Hematopoietic multipotent progenitor cell treated with erythropoietin and hydrocortisone succinate and interleukin-3 and kit ligand, for 8 days (in vitro differentiated cells): ENCODE results near the gene NHS.

Experiments
- DNase-seq: peaks from one replicate; pipeline ENCODE4 v3.0.0-alpha.2; 2015

Gene NHS

GRCh38 chrX:17456526-17456925 lies 81.5 kb downstream of the NHS start:
- DNase-seq = no peak

DNA sequence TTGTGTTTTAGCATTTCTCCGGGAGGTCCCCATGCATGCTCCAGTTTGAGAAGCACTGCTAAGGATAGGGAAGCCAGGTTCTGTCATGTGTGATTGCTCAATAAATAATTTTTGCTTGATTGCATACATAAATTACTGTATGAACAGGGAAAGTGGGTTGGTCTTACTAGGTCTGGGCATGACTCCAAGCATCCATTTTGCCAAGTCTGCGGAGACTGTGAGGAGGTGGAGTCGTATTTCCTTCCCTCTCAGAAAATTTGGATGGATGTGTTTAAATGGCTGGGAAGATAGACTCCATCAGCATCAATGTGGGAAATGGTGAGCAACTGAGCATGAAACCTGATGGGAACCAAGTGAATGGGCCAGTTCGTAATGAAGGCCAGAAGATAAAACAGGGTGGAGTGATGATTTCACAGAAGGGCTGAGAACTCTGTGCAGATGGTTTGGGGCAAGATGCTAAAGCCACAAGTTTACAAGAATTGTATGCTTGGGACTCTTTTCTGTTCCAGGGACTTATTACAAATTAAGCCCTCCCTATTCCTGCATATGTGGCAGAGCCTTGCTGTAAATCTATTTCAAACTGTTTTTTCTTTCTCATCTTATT lies 84.1 kb downstream of the NHS start:
- no peak for DNase-seq

GRCh38 chrX:17459661-17460060 lies 84.7 kb downstream of the NHS start:
- no peak for DNase-seq

DNA sequence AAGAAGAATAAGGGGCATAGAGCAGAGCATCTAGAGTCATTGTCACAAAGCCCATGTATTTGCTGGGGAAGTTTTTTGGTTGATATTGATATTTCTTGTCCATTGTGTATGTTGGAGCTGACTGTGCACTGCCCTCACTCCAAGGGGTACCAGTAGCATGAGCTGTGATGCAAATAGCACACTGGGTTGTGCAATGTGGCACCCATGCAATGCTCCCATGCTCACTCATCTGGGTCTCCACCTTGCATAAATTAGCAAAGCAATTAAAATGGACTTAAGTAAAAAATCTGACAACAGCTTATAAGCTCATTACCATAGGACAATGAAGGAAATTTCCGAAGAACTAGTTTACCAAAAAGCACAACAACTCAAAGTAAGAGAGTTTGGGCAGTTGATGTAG lies 87.9 kb downstream of the NHS start:
- DNase-seq = no peak

DNA sequence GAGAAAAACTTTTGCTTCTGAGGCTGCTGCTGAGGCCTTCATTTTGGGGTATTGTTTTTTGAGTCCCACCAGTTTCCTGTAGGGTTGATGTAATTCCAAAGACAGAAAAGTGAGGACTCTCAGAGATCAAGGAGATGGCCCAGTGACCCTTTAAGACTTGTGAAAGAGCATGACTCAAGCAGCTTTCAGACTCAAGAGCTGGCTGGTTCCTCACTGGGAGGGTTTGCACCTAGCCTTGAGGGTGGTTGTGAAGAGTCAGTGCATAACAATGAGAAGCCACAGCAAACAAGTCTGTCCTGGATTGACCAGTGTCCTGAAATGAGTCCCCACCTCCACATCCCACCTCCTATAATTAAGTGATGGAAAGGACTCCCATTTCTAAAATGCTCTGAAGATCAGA lies 89.2 kb downstream of the NHS start:
- DNase-seq = no peak

DNA sequence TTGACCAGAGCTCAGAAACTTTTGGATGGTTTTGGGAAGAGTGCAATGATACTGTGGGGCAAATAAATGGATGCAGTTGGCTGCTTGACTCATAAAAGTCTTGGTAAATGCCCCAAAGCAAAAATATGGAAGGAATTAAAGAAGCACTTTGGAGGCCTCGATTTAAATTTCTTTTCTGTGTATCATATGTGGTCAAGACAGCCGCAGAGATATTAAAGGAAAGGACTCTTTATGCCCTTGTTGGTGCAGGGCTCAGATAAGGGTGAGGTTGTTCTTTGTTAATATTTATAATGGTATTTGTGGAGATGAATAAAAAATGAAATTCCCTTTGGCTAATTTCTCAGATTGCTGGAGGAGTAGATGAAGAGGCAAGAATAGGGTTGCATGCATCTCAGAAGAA lies 90.2 kb downstream of the NHS start:
- no peak for DNase-seq

DNA sequence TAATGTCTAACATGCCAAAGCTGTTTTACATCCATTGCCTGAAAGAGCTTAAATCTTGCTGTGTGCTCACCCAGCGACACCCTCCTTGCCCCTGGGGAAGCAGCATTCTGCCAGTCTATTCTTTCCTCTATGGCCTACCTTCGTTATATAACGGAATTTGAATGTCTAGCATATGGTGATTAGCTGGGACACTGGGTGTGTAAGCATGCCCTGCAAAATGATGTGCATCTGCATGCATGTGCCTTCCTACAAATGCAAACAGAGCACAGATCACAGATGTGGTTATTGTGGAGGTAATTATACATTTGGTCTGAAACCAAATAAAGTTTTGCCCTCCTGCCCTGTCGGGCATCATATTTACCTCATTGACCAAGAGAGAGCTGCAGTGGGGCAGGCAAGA lies 90.8 kb downstream of the NHS start:
- no peak for DNase-seq

DNA sequence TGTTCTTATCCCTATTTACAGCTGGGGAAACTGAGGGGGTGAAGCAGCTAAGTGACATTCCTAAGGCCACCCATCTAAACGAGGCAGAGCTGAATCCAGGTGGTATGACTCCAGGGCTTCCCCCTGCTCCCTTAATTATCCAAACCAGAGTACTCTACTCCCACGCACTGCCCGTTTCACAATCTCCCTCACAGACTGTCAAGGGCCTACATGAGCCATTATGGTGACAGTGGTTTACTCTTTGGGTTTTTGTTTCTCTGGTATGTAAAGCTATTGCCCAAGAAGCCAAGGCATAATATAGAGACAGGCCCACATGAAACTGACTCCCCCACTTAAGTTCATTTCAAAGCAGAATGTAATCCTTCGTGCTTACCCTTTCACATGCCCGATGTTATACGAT lies 95.1 kb downstream of the NHS start:
- DNase-seq = no peak

DNA sequence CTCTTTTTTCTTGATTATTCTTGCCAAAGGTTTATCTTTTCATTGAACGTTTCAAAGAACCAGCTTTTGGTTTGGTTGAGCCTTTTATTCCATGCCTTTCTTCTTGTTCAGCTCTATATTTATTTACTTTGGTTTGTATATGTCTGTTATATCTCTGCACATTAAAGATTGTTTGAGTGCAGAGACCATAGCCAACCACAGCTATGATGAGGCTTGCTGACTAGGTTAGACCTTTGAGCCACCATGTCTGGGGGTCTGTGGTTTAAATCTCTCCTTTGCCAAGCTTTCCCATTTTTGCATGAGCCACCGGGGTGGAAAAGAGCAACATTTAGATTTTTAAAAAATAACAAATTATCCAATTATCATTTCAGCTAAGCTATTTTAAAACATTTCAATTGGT lies 96.1 kb downstream of the NHS start:
- no peak for DNase-seq

DNA sequence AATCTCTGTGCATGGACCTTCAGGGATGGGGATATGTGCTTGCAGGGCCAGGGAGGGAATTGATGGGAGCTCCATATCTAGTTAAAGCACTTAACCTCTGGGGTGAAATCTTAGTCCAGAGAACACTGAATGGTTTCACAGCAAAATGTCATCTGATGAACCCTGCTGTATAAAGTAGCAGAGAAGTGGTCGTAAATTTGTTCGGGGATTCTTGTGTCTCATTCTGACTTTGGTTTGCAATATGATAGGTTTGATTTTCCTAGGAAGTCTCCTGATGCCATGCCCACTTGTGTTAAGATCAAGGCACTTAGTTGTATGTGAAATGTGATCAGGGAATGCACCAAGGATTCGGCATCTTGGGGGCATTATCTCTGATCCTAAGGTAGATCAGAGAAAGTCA lies 96.9 kb downstream of the NHS start:
- DNase-seq = no peak

DNA sequence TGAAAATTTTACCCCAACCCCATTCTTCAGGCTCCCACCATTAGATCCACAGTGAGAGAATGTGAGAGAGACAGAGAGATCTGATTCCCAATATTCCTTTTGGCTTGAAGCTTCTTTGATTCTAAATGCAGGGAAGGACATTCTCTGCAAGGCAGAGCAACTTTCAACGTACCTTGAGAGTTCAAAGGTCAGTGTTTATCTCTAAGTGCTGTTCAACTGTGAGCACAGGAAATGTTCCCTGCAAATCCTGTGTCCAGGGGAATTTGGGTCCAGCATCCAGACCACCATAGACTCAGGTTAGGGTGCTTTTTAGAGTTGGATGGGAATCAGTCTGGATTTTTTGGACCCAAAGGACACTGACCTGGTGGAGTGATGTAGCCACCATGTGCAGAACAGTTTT lies 97.4 kb downstream of the NHS start:
- no peak for DNase-seq

DNA sequence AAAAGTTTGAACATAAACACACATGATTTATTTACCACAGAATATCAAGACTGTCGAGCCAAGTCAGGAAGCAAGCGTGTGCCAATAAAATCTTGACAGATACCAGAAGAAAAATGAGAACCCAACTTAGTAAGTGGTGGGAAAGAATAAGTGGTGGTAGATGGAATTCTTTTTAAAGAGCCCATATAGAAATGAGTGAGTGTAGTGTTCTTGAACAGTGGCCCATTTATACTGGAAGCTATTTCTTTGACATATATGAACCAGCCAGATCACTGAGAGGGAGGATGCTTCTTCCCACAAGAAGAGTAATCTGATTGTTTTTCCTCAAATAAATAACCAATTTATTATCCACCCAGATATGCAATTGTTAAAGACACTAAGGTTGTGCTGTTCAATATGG lies 98.0 kb downstream of the NHS start:
- no peak for DNase-seq

GRCh38 chrX:17474892-17475291 lies 99.9 kb downstream of the NHS start:
- DNase-seq = no peak

DNA sequence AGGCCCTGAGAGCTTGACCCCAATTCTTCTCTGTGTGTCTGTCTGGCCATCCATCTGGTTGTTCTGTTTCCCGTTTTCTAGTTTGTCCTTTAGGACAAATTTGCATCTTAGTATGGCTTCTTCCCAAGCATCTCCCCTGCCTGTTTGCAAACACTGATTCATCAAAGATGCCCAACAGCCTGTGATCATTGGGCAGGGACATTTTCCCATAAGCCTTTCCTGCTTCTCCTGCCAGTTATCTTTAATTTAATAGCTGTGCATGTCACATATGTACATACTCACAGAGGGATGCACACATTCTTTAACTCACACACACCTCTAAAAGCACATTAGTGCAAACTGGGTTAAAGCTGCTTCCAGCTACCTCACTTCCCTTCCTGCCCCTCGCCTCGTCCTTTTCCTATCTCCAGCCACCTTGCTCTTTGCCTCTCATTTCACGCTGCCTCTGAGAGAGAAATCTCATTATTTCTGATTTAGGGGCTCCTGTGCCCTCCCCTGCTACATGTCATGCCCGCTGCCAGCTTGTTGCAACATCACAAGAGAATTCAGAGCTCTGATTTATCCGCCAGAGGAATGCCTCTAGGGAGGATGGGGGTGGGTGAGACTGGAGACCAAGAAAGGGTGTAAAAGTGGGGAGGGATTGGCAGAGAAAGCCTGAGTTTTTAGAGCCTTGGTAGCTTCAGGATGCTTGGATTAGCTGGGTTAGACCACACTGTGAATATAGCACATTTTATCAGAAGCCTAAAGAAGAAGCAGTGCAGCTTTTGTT lies 100.6 kb downstream of the NHS start:
- no peak for DNase-seq

GRCh38 chrX:17476411-17476810 lies 101.4 kb downstream of the NHS start:
- DNase-seq = no peak

- DNase-seq = no peak
Observed at GRCh38 chrX:17481086-17481485, 106.1 kb downstream of the NHS start.

DNA sequence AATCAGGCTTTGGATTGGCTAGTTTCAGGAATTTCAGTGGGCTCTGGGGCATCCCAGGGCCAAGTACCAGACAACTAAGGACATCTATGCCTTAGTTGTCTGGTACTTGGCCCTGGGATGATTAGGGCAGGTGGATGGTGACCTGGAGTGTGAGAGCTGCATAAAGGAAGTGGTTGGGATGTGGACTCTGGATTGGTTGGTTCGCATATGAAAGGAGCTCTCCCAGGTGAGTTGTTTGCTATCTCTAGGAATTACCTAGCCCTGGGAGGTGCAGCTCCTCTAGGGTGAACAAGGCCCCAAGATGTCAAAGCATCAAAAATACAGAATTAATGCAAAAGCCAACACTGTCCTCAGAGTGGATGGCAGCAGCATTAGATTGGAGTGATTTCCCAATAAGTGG lies 109.6 kb downstream of the NHS start:
- DNase-seq = no peak

- no peak for DNase-seq
Observed at GRCh38 chrX:17485391-17485790, 110.4 kb downstream of the NHS start.

DNA sequence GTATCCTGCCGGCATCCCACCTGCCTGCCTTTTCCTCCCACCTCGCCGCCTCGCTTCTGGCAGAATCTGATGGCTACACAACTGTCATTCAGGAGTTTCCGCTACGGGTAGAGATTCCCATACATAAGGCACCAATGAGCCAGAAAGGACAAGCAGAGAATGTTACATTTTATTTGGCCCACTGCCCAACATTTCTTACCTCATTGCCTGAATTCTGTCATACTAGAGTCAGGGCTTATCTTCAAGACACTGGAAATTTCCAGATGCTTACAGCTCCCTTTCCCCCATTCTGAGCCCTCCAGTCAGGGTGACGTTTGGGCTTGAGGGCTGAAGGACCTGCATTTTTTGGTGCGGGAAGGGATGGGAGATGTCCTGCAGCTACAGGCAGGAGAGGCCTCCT lies 113.0 kb downstream of the NHS start:
- DNase-seq = no peak

DNA sequence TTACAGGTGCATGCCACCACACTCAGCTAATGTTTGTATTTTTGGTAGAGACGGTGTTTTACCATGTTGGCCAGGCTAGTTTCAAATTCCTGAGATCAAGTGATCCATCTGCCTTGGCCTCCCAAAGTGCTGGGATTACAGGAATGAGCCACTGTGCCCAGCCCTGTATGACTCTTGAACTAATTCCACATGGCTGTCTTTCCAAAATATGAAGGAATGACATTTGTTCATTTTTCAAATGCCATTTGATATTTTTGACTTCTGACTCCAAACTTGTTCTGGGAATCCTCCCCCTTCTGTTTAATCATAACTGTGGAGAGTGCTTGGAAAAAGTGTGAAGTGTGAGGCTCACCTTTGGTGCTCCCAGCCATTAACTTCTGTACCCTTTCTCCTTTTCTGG lies 119.2 kb downstream of the NHS start:
- DNase-seq = no peak

GRCh38 chrX:17495052-17495451 lies 120.1 kb downstream of the NHS start:
- DNase-seq = no peak

DNA sequence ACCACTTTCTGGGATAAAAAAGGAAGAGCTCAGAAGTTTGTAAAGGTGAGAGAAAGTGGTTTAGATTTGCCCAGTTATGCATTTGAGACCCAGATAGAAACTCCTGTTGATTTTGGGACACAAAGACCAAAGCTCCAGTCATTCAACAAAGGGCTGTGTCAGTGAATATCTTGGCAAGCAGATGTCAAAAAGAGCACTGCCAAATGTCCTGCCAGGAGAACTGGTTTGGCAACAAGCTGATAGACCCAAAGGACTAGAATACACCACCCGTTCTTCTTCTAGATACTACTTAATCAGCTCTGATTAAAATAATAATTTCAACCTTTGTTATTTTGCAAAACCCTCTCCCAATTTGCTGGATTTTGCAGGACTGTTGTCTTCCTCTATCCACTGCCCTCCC lies 121.4 kb downstream of the NHS start:
- DNase-seq = no peak

GRCh38 chrX:17497193-17497592 lies 122.2 kb downstream of the NHS start:
- no peak for DNase-seq

DNA sequence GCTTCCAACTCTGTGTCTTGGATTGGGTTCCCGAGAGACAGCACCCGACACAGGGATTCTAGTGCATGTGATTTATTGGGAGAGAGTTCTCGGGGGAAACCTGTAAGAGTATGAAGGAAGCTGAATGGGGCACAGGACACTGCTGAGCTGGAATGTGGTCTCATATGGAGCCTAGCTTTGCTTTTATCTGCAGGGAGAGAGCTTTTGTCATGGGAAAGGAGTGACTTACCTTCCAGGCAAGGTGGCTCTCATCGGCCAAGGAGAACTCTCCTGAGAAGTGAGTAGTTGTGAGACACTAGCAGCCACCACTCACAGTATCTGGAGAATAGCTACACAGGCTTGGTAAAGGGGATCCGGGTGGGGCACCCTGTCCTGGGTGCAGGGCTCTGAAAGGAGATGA lies 124.5 kb downstream of the NHS start:
- DNase-seq = no peak

DNA sequence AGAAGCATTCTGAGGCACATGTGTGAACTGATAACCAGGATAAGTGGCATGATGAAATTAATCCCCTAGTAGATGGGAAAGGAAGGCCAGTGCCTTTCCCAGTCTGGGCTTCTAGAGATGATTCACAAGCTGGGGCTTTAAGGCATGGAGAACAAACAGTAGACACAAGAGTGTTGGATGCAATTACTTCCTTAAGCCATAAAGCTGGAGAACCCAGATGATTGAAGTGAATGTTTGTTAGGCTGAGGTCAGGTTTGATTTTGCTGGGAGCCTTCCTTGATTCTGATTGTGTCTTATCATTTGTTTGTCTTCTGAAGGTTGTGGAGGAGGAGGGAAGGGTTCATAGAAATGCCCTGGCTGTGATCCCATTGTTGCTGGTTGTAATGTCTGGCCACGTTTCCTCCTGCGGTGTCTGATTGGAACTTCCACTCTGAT lies 125.2 kb downstream of the NHS start:
- DNase-seq = no peak
